ENCODE results near the gene KHDRBS1.
"Not testable (repeated sequence)": the region's sequence is repeated elsewhere in the genome, so short reads cannot be mapped to it uniquely, and the experiment has no call there.

The KHDRBS1 gene

DNA sequence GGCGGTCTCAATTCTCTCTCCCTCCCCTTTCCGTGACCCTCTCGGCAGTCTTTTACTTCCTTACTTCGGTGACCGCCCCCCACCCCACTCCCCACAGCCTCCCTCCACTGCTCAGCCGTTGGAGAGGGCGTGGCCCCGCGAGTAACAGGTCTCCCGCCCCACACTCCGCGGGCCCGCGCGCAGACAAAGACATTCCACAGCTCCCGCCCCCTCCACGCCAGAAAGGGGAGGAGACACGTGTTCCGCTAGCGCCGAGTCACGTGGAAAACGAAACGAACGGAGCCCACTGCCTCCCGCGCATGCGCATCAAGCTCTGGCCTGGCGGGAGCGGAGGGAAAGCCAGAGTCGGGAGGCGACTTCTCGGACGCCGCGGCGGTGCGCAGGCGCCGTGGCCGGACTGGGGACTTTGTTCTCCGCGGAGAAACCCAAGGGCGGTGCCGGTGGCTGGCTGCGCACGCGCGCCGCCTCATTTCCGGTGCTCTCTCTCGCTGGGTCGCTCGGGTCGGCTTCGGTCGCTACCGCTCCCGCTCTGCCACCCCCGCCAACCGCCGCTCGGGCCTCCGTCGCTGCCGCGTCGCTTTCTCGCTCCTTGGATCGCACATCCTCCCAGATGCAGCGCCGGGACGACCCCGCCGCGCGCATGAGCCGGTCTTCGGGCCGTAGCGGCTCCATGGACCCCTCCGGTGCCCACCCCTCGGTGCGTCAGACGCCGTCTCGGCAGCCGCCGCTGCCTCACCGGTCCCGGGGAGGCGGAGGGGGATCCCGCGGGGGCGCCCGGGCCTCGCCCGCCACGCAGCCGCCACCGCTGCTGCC, at the start of gene KHDRBS1:
TSS of gene KHDRBS1 (plus strand) at position 483 of the 813 bp plus-strand sequence. CDS start at position 611, 128 bp downstream.
- DNase-seq: peak; percentile 99

GRCh38 chr1:31970873-31971272, 42.8 kb upstream of the KHDRBS1 start:
- DNase-seq: no peak

GRCh38 chr1:31976401-31976800, 37.3 kb upstream of the KHDRBS1 start:
- DNase-seq: no peak

- DNase-seq: no peak
Observed at GRCh38 chr1:31977385-31978131, 36.1 kb upstream of the KHDRBS1 start.

GRCh38 chr1:31978843-31979400, 34.7 kb upstream of the KHDRBS1 start:
- no peak for DNase-seq

GRCh38 chr1:31980835-31981455, 32.7 kb upstream of the KHDRBS1 start:
- DNase-seq: no peak

DNA sequence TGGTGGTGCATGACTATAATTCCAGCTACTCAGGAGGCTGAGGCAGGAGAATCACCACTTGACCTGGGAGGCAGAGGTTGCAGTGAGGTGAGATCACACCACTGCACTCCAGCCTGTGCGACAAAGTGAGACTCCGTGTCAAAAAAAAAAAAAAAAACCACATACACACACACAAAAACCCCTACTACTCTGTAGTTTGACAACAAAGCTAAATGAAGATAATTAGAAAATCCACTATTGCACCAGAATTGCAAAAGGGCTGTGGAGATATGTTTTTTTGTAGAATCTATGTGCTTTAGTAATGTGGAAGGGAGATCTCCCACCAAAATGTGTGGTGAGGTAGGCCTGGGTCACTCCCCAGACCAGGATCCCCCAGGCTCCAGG, 32.2 kb upstream of the KHDRBS1 start:
- DNase-seq: no peak

DNA sequence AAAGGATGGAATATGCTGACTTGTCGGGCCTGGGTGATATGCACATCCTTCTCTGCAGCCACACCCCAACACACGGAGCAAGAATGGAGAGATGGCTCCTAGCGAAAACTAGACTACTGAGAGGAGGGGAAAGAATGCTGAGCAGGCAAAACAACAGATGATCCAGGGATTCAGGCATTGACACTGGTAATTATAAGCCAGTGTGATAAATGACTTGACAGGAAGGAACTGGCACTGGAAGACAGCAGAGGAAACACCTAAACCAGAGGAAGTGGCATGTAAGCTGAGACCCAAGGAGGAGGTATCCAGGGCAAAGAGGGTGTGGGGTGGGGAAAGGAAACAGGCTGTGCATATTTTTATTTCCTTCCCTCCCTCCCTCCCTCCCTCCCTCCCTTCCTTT, 31.7 kb upstream of the KHDRBS1 start:
- peak; percentile 70 for DNase-seq

DNA sequence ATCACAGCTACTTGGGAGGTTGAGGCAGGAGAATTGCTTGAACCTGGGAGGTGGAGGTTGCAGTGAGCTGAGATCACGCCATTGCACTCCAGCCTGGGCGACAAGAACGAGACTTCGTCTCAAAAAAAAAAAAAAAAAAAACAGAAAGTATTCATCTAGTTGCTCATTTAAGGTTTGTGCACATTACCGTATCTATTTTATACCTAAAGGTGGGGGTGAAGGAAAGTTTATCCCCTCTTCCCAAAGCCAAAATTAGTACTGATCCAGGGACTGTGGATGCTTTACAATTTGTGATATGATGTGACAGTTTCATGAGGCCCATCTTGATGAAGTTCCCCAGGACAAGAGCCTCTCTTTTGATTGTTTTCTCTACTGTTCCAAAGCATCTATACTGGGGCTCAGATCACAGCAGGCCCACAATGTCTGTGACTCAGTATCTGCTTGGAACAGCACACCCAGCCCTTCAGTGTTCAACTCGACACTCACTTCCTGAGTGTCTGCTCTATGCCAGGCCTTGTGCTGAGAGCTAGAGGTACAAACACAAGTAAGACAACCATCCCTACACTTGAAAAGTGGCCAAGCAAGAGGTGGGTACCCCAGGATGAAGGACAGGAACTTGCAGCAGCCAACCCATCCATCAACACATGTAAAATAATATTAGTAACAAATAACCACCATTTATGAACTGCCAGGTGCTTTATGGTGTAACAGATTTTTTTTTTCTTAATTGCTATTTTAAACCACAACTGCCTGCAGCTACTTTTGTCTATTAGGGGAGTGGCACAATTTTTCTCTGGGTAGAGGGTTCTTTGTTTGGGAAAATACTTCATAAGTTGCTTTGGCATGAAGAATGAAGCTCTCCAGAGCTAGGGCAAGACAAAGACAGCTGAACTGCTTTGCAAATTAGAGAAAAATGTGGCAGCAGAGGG, 29.0 kb upstream of the KHDRBS1 start:
- peak; percentile 45 for DNase-seq

GRCh38 chr1:31985430-31985829, 28.2 kb upstream of the KHDRBS1 start:
- peak; percentile 50 for DNase-seq

- DNase-seq: no peak
Observed at GRCh38 chr1:31987135-31987619, 26.5 kb upstream of the KHDRBS1 start.

- DNase-seq: no peak
Observed at GRCh38 chr1:31989964-31990363, 23.7 kb upstream of the KHDRBS1 start.

- DNase-seq: no peak
Observed at GRCh38 chr1:31991182-31991581, 22.5 kb upstream of the KHDRBS1 start.

GRCh38 chr1:31995263-31995662, 18.4 kb upstream of the KHDRBS1 start:
- no peak for DNase-seq

DNA sequence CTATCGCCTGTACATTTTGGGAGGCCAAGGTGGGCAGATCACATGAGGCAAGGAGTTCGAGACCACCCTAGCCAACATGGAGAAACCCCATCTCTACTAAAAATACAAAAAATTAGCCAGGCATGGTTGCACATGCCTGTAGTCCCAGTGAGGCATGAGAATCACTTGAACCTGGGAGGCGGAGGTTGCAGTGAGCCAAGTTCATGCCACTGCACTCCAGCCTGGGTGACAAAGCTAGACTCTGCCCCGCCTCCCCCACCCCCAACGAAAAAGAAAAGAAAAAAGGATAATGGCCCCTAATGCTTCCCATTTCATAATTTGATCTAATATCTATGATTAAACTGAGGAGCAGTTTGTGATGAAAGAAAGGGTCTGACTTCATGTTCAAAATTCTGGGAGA, 17.5 kb upstream of the KHDRBS1 start:
- not testable (repeated sequence) for DNase-seq

DNA sequence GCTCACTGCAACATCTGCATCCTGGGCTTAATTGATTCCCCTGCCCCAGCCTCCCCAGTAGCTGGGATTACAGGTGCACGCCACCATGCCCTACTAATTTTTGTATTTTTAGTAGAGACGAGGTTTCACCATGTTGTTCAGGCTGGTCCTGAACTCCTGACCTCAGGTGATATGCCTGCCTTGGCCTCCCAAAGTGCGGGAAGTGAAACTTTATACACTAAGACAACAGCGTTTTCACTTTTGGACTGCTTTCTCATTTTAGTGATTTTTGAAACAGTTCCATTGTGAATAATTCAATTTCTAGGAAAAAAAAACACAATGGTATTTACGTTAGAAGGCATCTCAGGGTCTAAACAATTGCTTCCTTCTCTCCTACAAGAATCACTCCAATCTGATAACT, 11.8 kb upstream of the KHDRBS1 start:
- no peak for DNase-seq

DNA sequence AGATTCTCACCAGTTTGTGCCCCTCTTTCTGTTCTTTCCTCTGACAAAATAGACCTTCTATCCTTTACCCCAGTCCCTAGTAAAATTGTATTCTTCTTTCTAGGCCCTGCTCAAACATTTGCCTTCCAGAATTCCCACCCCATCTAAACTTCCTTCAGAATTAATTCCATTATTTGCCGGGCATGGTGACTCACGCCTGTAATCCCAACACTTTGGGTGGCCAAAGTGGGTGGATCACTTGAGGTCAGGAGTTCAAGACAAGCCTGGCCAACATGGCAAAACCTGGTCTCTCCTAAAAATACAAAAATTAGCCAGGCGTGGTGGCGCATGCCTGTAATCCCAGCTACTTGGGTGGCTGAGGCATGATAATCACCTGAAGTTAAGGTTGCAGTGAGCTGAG, 11.4 kb upstream of the KHDRBS1 start:
- DNase-seq: not testable (repeated sequence)

DNA sequence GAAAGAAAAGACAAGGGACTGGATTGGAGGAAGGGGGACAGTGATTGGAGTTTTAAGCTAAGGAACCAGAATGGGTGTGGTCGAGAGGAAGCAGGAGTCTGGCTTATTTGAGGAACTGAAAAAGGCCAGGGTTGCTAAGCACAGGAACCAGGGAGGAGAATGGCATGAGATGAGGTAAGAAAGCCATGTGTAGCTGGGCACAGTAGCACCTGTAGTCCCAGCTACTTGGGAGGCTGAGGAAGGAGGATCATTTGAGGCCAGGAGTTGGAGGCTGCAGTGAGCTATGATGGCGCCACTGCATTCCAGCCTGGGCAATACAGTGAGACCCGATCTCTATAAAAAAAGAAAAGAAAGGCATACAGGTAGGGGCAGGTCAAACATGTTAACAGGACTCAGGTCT, 8.1 kb upstream of the KHDRBS1 start:
- no peak for DNase-seq

- no peak for DNase-seq
Observed at GRCh38 chr1:32007591-32007940, 6.1 kb upstream of the KHDRBS1 start.

DNA sequence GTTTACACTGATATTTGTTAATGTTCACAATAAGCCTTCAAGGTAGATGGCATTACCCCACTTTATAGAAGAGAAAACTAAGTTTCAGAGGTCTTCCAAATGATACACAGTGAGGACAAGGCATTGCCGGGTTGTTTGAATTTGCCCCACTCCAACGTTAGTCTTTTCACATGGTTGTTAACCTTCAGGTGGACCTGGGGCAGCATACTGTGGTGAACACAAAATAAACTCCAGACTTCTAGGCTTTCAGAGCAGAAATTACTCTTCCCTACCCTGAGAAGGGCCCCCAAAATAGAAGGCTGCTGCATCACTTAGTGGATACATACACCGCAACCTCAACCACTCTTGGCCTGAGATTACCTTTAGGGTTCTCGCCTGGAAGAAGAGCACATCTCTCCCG, 3.4 kb upstream of the KHDRBS1 start:
- no peak for DNase-seq

DNA sequence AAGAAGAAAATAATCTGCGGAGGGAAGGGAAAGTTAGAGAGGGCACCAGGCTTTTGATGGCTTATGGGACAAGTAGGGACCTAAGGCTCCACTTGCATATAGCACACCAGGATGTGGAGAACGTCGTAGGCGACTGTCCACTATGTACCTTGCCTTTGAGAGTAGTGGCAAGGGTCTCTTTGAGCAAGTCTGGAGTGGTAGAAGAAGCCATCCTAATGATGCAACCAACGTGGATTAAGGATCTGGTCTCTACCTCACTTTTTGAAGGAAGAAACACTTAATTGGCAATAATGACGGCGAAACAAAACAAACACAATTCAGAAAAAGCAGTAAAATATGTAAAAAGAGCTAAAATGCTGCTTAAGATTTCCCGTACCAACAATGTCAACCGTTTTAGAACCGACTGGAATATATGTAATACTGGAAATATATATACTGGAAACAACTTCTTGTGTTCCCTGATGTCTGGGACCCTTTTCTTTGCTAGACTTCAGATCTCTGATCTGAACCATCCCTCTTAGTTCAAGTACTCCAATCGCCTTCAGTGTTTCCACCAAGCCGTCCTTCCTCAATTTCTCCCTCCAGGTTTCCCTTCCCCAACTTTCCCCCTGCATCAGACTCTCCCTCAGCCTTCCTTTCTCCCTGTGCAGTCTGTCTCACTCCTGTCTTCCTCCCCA, 821 bp upstream of the KHDRBS1 start:
- DNase-seq: no peak
